Activated T-cell treated with anti-CD3 and anti-CD28 coated beads for 48 hours (primary cell): ENCODE results near the gene ZNF394.

ENCODE experiments used
- DNase-seq: peaks from one replicate; pipeline ENCODE4 v3.0.0-alpha.2; 2020; ENCODE audit warnings: low read depth

ZNF394 gene

DNA sequence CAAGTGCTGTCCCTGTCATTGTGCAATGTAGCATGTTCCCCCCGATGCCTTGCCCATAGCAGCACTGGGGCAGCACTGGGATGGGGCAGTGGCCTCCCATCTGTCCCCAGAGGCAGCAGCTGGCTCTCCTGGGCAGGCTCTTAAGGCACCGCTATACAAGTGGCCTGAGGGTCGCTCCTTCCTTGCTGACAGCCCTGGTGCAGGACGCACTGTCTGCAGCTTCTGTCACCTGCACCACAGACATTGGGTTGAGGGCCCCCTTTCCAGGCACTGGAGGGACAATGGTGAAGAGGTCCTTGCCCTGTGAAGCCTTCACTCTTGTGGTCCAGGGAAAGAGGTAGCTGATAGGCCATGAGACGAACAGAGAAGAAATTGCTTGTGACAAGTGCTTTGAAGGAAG, 50.8 kb downstream of the ZNF394 start:
- DNase-seq: no peak

DNA sequence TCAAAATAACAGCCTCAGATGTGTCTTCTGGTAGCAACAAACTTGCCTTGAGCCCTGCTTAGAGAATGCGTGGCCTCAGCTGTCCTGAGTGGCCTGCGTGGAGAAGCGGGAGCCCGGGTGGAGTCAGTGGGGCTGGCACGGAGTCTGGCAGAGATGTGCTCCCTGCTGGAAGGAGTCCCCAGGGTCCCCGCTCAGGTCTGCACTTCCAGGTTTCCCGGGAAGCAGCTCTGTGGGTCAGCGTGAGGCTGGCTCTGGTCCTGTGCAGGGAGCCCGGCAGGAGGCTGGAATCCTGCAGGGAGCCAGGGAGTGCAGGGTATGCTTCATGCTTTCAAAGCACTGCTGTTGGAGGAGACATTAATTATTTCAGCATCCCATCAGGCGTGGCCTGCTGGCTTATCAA, 51.2 kb downstream of the ZNF394 start:
- no peak for DNase-seq

- DNase-seq: no peak
These were observed 52.1 kb downstream of the ZNF394 start for GRCh38 chr7:99447943-99448342.

- no peak for DNase-seq
These were observed 54.0 kb downstream of the ZNF394 start for GRCh38 chr7:99446096-99446495.
